Upper lobe of left lung (tissue), 6 donors: ENCODE measurements around the gene EGLN1. TPM values are rescaled to one million over a fixed set of nuclear protein-coding genes. Genes with fewer than 3 reads are reported as not detected.

Experiments
- ATAC-seq, 2 donors: fragments of 200-7000 bp; cut with Tn5 transposase; one replicate each; pipeline ENCODE4 v1.9.1; 2022; ENCODE audit warnings: mild to moderate bottlenecking in 2 of 2, moderate library complexity in 2 of 2; ENCODE audit not compliant: low FRiP score in 2 of 2
- DNase-seq, 2 donors: peaks; one replicate each; pipeline ENCODE4 v3.0.0-alpha.2; 2019 to 2020
- H3K27ac ChIP-seq, 4 donors: fragments of 200-600 bp; sonication (generic); one replicate each; pipeline ENCODE4 v1.5.1; 2016 to 2019
- H3K27me3 ChIP-seq, 4 donors: fragments of 200-600 bp; sonication (generic); one replicate each; pipeline ENCODE4 v1.5.1; 2017 to 2019
- H3K36me3 ChIP-seq, 4 donors: fragments of 200-600 bp; sonication (generic); one replicate each; pipeline ENCODE4 v1.5.1; 2016 to 2019
- H3K4me1 ChIP-seq, 4 donors: fragments of 200-600 bp; sonication (generic); one replicate each; pipeline ENCODE4 v1.5.1; 2018 to 2019
- H3K4me3 ChIP-seq, 4 donors: fragments of 200-600 bp; sonication (generic); one replicate each; pipeline ENCODE4 v1.5.1; 2017 to 2019; ENCODE audit warnings: mild to moderate bottlenecking in 2 of 4, moderate library complexity in 1 of 4
- H3K9me3 ChIP-seq, 4 donors: fragments of 200-600 bp; sonication (generic); one replicate each; pipeline ENCODE4 v1.5.1; 2018 to 2019
- CTCF ChIP-seq, 6 experiments: fragments of 450-650 bp in 4 of 6; fragments of 200-600 bp in 2 of 6; sonication (generic) in 2 of 6; IDR thresholded peaks; one replicate each; pipeline ENCODE4 v1.5.1; 2016 to 2019; ENCODE audit warnings: antibody characterized with exemption in 6 of 6
- EP300 ChIP-seq, 4 donors: sonication (generic); formaldehyde crosslinking; IDR thresholded peaks; one replicate each; pipeline ENCODE4 v1.5.1; 2017; ENCODE audit warnings: antibody characterized with exemption in 4 of 4, control low read depth in 2 of 4
- POLR2A ChIP-seq, 4 donors: fragments of 450-650 bp; IDR thresholded peaks; one replicate each; pipeline ENCODE4 v1.5.1; 2016 to 2017; ENCODE audit warnings: antibody characterized with exemption in 4 of 4, mild to moderate bottlenecking in 2 of 4
- POLR2AphosphoS5 ChIP-seq, 2 donors: sonication (generic); formaldehyde crosslinking; IDR thresholded peaks; one replicate each; pipeline ENCODE4 v1.5.1; 2017; ENCODE audit warnings: antibody characterized with exemption in 2 of 2
- WGBS, 2 donors: methylation state at CpG; one replicate each; pipeline ENCODE4 v1.1.5; 2017 to 2018; 5-methylcytosine and 5-hydroxymethylcytosine counted together
- total RNA-seq, 6 donors: library from RNA; depleted of rRNA in 4 of 6; stranded (reverse); fragments of >200 nt in 4 of 6; gene quantifications; one replicate each; pipeline versions ENCODE4 v1.1.0 to v1.2.1, GENCODE V29; 2016 to 2021
- donor health status: DM: no; HTN: no; CAD: no; lungs with moderate emphysema.
- donor health status: DM: no; HTN: yes; CAD: no; lungs with severe emphysema.

The EGLN1 gene
- total RNA-seq, 6 donors from 2014 or later = 19.9 to 30.4 (median 22.8) TPM

GRCh38 chr1:231383159-231383860 lies 38.8 kb downstream of the EGLN1 start:
- peaks cover 0 to 15% (median 9%) of the 10 kb centered on the region in 4 donors for H3K4me1 ChIP-seq
- H3K27me3 ChIP-seq = no peaks in the 10 kb centered on the region
- DNase-seq (no peak), ATAC-seq (peak in 1 of 2 donors; percentile 48)
- TF ChIP-seq POLR2A (IDR thresholded peaks at IDR 0.05) (no peak), EP300 (IDR thresholded peaks at IDR 0.05) (no peak), POLR2AphosphoS5 (IDR thresholded peaks at IDR 0.05) (no peak), CTCF (IDR thresholded peaks at IDR 0.05) (no peak)
- no peak overlapping the region for H3K4me3 ChIP-seq
- H3K36me3 ChIP-seq = no peaks in the 10 kb centered on the region
- H3K27ac ChIP-seq = no peak overlapping the region
- WGBS, 2 donors = 74 to 75% methylated on average over 5 of the region's 5 CpGs
- H3K9me3 ChIP-seq = no peaks in the 10 kb centered on the region

- Histone ChIP-seq H3K4me3 (no peak overlapping the region), H3K36me3 (no peaks in the 10 kb centered on the region), H3K4me1 (peaks cover 0 to 15% (median 8%) of the 10 kb centered on the region in 4 donors), H3K27me3 (no peaks in the 10 kb centered on the region), H3K9me3 (no peaks in the 10 kb centered on the region), H3K27ac (no peak overlapping the region)
- WGBS, 2 donors = 85 to 100% methylated on average over 3 of the region's 3 CpGs
- ATAC-seq (no peak), DNase-seq (no peak)
- no peak for TF ChIP-seq EP300 (IDR thresholded peaks at IDR 0.05)
- TF ChIP-seq CTCF (IDR thresholded peaks at IDR 0.05) = no peak
- TF ChIP-seq POLR2AphosphoS5 (IDR thresholded peaks at IDR 0.05) = no peak
- TF ChIP-seq POLR2A (IDR thresholded peaks at IDR 0.05) = no peak
These were observed 39.7 kb downstream of the EGLN1 start for GRCh38 chr1:231382426-231382825.

- no peak for TF ChIP-seq CTCF (IDR thresholded peaks at IDR 0.05)
- no peak for TF ChIP-seq POLR2A (IDR thresholded peaks at IDR 0.05)
- TF ChIP-seq EP300 (IDR thresholded peaks at IDR 0.05) = no peak
- TF ChIP-seq POLR2AphosphoS5 (IDR thresholded peaks at IDR 0.05) = no peak
- no peak for DNase-seq
- 54 to 70% methylated on average over 2 of the region's 2 CpGs for WGBS, 2 donors
- ATAC-seq = no peak
- H3K27ac ChIP-seq = no peak overlapping the region
- peaks cover 0 to 18% (median 8%) of the 10 kb centered on the region in 4 donors for H3K4me1 ChIP-seq
- no peaks in the 10 kb centered on the region for H3K9me3 ChIP-seq
- no peaks in the 10 kb centered on the region for H3K36me3 ChIP-seq
- H3K27me3 ChIP-seq = no peaks in the 10 kb centered on the region
- H3K4me3 ChIP-seq = no peak overlapping the region
These were observed 40.4 kb downstream of the EGLN1 start for GRCh38 chr1:231381729-231382128.

GRCh38 chr1:231376875-231377549 lies 45.1 kb downstream of the EGLN1 start:
- no peaks in the 10 kb centered on the region for H3K9me3 ChIP-seq
- WGBS, 2 donors = 69 to 75% methylated on average over 5 of the region's 5 CpGs
- no peak overlapping the region for H3K4me3 ChIP-seq
- ATAC-seq (peak in 1 of 2 donors; percentile 28), DNase-seq (no peak)
- H3K27ac ChIP-seq = no peak overlapping the region
- TF ChIP-seq CTCF (IDR thresholded peaks at IDR 0.05) (no peak), POLR2A (IDR thresholded peaks at IDR 0.05) (no peak), POLR2AphosphoS5 (IDR thresholded peaks at IDR 0.05) (no peak)
- H3K36me3 ChIP-seq = no peaks in the 10 kb centered on the region
- no peaks in the 10 kb centered on the region for H3K27me3 ChIP-seq
- peaks cover 0 to 6% (median 2%) of the 10 kb centered on the region in 4 donors for H3K4me1 ChIP-seq
